ENCODE data around the gene SNED1.

SNED1 gene

DNA sequence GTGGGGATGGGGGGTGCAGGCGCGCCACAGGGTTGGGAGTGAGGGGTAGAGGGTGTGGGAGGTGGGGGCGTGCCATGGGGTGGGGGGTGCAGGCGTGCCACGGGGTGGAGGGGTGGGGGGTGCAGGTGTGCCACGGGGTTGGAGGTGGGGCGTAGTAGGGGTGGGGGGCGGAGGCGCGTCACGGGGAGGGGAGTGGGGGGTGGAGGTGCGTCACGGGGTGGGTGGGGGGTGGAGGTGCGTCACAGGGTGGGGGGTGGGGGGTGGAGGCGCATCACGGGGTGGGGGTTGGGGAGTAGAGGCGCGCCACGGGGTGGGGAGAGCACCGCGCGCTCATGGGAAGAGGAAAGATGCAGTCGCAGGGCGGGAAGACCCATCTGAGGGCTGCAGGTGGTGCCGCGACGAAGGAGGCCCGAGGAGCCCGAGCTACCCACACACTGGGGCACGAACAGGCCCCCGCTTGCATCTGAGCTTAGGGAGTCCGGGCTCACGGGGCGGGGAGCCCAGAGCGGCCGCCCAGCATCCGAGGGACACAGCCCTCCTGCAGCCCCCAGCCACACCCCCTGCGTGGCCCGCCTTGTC is 37.5 kb downstream of the SNED1 start:
- H3K4me2 ChIP-seq (ENCODE audit: insufficient read depth, low read length, poor library complexity, severe bottlenecking): peak overlapping the region; percentile 91
- H2BK5ac ChIP-seq (ENCODE audit: low read length): peak overlapping the region; percentile 66
- H3K18ac ChIP-seq (ENCODE audit: low read length): peak overlapping the region; percentile 95
- peak overlapping the region; percentile 81 for H2AK5ac ChIP-seq (ENCODE audit: low read depth, low read length)
- no peak overlapping the region for H2BK120ac ChIP-seq (ENCODE audit: low read depth, low read length)
- DNase-seq (ENCODE audit: low spot score): no peak
- no peak overlapping the region for H2BK12ac ChIP-seq (ENCODE audit: low read length)
- no peak overlapping the region for H3K9ac ChIP-seq (ENCODE audit: low read depth, low read length, poor library complexity)
- no peak overlapping the region for H3K23ac ChIP-seq (ENCODE audit: low read depth, low read length, poor library complexity)
- H3K36me3 ChIP-seq (replicated peaks in 1 of 2; ENCODE audit: control insufficient read depth in 2 of 2, insufficient read depth in 2 of 2, low read length in 2 of 2): no peaks in the 10 kb centered on the region
- H4K91ac ChIP-seq (ENCODE audit: low read depth, low read length, poor library complexity): no peak overlapping the region
- peaks cover 5 to 14% of the 10 kb centered on the region in 2 donors for H3K4me1 ChIP-seq (ENCODE audit: control insufficient read depth in 2 of 2, insufficient read depth in 1 of 2, low read depth in 1 of 2, low read length in 2 of 2)
- peaks cover 0 to 76% (median 24%) of the 10 kb centered on the region in 3 experiments for H3K27me3 ChIP-seq (ENCODE audit: control insufficient read depth in 3 of 3, insufficient read depth in 3 of 3, low read depth in 1 of 3, low read length in 3 of 3)
- H4K8ac ChIP-seq (ENCODE audit: low read depth, low read length): no peak overlapping the region
- H3K14ac ChIP-seq (ENCODE audit: low read length): no peak overlapping the region
- WGBS, 2 donors (ENCODE audit: extremely low coverage in 2 of 2, insufficient read length in 2 of 2, insufficient replicate concordance in 1 of 2): no CpG with 5 or more reads among the region's 39 CpGs
- H3K4me3 ChIP-seq (ENCODE audit: low read length in 2 of 2): peak overlapping the region in 1 of 2 donors; percentile 74
- no peak overlapping the region for H3K4ac ChIP-seq (ENCODE audit: low read length)
- H3K9me3 ChIP-seq (replicated peaks in 1 of 2; ENCODE audit: control insufficient read depth in 2 of 2, insufficient read depth in 1 of 2, low read depth in 1 of 2, low read length in 2 of 2): no peaks in the 10 kb centered on the region
- peak overlapping the region; percentile 97 for H2BK15ac ChIP-seq (ENCODE audit: low read length)
- H2AFZ ChIP-seq (ENCODE audit: low read length): peak overlapping the region; percentile 61
- no peaks in the 10 kb centered on the region for H3K79me1 ChIP-seq (ENCODE audit: low read depth, low read length)
- no peak overlapping the region for H3K27ac ChIP-seq (replicated peaks; ENCODE audit: low read length)

DNA sequence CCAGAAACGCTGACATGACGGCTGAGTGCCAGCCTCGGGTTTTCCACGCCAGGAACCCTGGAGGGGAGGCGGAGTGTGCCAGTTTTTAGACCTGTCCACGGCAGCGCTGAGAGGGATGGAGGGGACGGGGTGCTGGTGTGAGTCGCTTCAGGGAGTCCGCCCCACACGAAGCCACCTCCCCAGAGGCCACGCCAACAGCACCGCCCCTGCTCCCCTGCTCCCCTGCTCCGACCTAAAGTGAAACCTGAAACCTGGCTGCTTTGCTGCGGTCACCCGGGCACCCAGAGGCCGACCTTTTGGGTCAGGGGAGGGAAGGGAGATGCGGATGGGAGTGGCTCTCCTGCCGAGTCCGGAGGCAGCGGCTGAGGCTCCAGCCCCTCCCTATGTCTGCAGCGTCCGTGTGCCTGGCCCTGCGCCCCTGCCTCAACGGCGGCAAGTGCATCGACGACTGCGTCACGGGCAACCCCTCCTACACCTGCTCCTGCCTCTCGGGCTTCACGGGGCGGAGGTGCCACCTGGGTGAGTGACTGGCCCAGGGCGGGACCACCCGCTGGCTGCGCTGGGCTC is 38.1 kb downstream of the SNED1 start:
- peak overlapping the region; percentile 90 for H2BK5ac ChIP-seq (ENCODE audit: low read length)
- H4K91ac ChIP-seq (ENCODE audit: low read depth, low read length, poor library complexity): no peak overlapping the region
- peaks cover 5 to 14% of the 10 kb centered on the region in 2 donors for H3K4me1 ChIP-seq (ENCODE audit: control insufficient read depth in 2 of 2, insufficient read depth in 1 of 2, low read depth in 1 of 2, low read length in 2 of 2)
- H3K9me3 ChIP-seq (replicated peaks in 1 of 2; ENCODE audit: control insufficient read depth in 2 of 2, insufficient read depth in 1 of 2, low read depth in 1 of 2, low read length in 2 of 2): no peaks in the 10 kb centered on the region
- H2BK120ac ChIP-seq (ENCODE audit: low read depth, low read length): no peak overlapping the region
- H3K9ac ChIP-seq (ENCODE audit: low read depth, low read length, poor library complexity): peak overlapping the region; percentile 84
- peak overlapping the region; percentile 81 for H2AK5ac ChIP-seq (ENCODE audit: low read depth, low read length)
- H3K23ac ChIP-seq (ENCODE audit: low read depth, low read length, poor library complexity): peak overlapping the region; percentile 85
- H3K36me3 ChIP-seq (replicated peaks in 1 of 2; ENCODE audit: control insufficient read depth in 2 of 2, insufficient read depth in 2 of 2, low read length in 2 of 2): no peaks in the 10 kb centered on the region
- no peaks in the 10 kb centered on the region for H3K79me1 ChIP-seq (ENCODE audit: low read depth, low read length)
- peak overlapping the region; percentile 94 for H3K14ac ChIP-seq (ENCODE audit: low read length)
- H2BK12ac ChIP-seq (ENCODE audit: low read length): peak overlapping the region; percentile 94
- peak overlapping the region; percentile 61 for H2AFZ ChIP-seq (ENCODE audit: low read length)
- DNase-seq (ENCODE audit: low spot score): peak; percentile 56
- H3K4ac ChIP-seq (ENCODE audit: low read length): no peak overlapping the region
- H3K18ac ChIP-seq (ENCODE audit: low read length): peak overlapping the region; percentile 95
- no peak overlapping the region for H3K27ac ChIP-seq (replicated peaks; ENCODE audit: low read length)
- H2BK15ac ChIP-seq (ENCODE audit: low read length): peak overlapping the region; percentile 97
- H3K4me3 ChIP-seq (ENCODE audit: low read length in 2 of 2): peak overlapping the region in 1 of 2 donors; percentile 74
- peak overlapping the region; percentile 91 for H3K4me2 ChIP-seq (ENCODE audit: insufficient read depth, low read length, poor library complexity, severe bottlenecking)
- H3K27me3 ChIP-seq (ENCODE audit: control insufficient read depth in 3 of 3, insufficient read depth in 3 of 3, low read depth in 1 of 3, low read length in 3 of 3): peaks cover 0 to 76% (median 24%) of the 10 kb centered on the region in 3 experiments
- WGBS, 2 donors (ENCODE audit: extremely low coverage in 2 of 2, insufficient read length in 2 of 2, insufficient replicate concordance in 1 of 2): no CpG with 5 or more reads among the region's 36 CpGs
- no peak overlapping the region for H4K8ac ChIP-seq (ENCODE audit: low read depth, low read length)

DNA sequence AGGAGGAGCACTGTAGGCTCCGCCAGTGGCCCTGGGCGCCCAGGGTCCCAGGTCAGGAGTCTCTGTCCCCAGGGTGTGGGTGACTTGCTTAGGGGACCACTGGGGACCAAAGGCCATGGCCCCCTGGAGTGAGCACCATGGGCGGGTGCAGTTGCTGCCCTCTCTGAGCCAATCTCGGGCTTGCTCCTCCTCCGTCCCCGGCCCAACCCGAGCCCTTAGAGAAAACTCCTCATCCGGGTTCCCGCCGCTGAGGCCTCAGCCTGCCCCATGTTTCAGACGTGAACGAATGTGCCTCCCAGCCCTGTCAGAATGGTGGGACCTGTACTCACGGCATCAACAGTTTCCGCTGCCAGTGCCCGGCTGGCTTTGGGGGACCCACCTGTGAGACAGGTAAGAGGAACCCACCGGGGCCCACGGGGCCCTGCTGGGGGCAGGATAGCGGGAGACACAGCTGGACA is 38.6 kb downstream of the SNED1 start:
- peaks cover 0 to 76% (median 24%) of the 10 kb centered on the region in 3 experiments for H3K27me3 ChIP-seq (ENCODE audit: control insufficient read depth in 3 of 3, insufficient read depth in 3 of 3, low read depth in 1 of 3, low read length in 3 of 3)
- no peaks in the 10 kb centered on the region for H3K36me3 ChIP-seq (replicated peaks in 1 of 2; ENCODE audit: control insufficient read depth in 2 of 2, insufficient read depth in 2 of 2, low read length in 2 of 2)
- peak overlapping the region; percentile 84 for H3K9ac ChIP-seq (ENCODE audit: low read depth, low read length, poor library complexity)
- peak overlapping the region; percentile 71 for H2BK15ac ChIP-seq (ENCODE audit: low read length)
- no peak overlapping the region for H2AFZ ChIP-seq (ENCODE audit: low read length)
- peak overlapping the region; percentile 94 for H3K14ac ChIP-seq (ENCODE audit: low read length)
- no peak overlapping the region for H2BK120ac ChIP-seq (ENCODE audit: low read depth, low read length)
- peak overlapping the region; percentile 94 for H2BK12ac ChIP-seq (ENCODE audit: low read length)
- H2BK5ac ChIP-seq (ENCODE audit: low read length): peak overlapping the region; percentile 90
- peak overlapping the region; percentile 91 for H3K4me2 ChIP-seq (ENCODE audit: insufficient read depth, low read length, poor library complexity, severe bottlenecking)
- no peak overlapping the region for H3K27ac ChIP-seq (replicated peaks; ENCODE audit: low read length)
- H2AK5ac ChIP-seq (ENCODE audit: low read depth, low read length): peak overlapping the region; percentile 59
- peak overlapping the region in 1 of 2 donors; percentile 74 for H3K4me3 ChIP-seq (ENCODE audit: low read length in 2 of 2)
- WGBS, 2 donors (ENCODE audit: extremely low coverage in 2 of 2, insufficient read length in 2 of 2, insufficient replicate concordance in 1 of 2): no CpG with 5 or more reads among the region's 18 CpGs
- H3K23ac ChIP-seq (ENCODE audit: low read depth, low read length, poor library complexity): peak overlapping the region; percentile 85
- H3K79me1 ChIP-seq (ENCODE audit: low read depth, low read length): no peaks in the 10 kb centered on the region
- H3K9me3 ChIP-seq (replicated peaks in 1 of 2; ENCODE audit: control insufficient read depth in 2 of 2, insufficient read depth in 1 of 2, low read depth in 1 of 2, low read length in 2 of 2): no peaks in the 10 kb centered on the region
- H4K91ac ChIP-seq (ENCODE audit: low read depth, low read length, poor library complexity): no peak overlapping the region
- H3K4ac ChIP-seq (ENCODE audit: low read length): no peak overlapping the region
- H3K4me1 ChIP-seq (ENCODE audit: control insufficient read depth in 2 of 2, insufficient read depth in 1 of 2, low read depth in 1 of 2, low read length in 2 of 2): peaks cover 5 to 14% of the 10 kb centered on the region in 2 donors
- H3K18ac ChIP-seq (ENCODE audit: low read length): peak overlapping the region; percentile 95
- H4K8ac ChIP-seq (ENCODE audit: low read depth, low read length): no peak overlapping the region
- no peak for DNase-seq (ENCODE audit: low spot score)

DNA sequence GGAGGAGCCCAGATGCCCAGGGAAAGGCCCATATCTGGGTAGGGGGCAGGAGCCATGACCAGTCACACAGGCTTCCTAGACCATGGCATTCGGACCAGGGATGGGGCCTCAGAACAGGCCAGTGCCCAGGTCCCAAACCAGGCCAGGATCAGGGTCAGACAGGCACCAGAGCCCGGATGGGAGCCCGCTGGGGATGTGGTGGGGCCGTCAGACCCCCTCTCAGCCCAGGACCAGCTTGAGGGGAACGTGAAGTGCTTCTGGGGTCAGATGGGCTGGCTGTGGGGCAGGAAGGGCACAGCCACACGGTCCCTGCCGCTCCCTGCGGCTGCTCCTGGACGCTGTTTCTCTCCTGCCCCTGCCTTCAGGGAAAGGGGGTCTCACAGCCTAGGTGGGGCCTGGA is 39.1 kb downstream of the SNED1 start:
- DNase-seq (ENCODE audit: low spot score): no peak
- Histone ChIP-seq H2BK12ac (ENCODE audit: low read length) (peak overlapping the region; percentile 2), H4K8ac (ENCODE audit: low read depth, low read length) (no peak overlapping the region), H3K27me3 (ENCODE audit: control insufficient read depth in 3 of 3, insufficient read depth in 3 of 3, low read depth in 1 of 3, low read length in 3 of 3) (peaks cover 0 to 78% (median 24%) of the 10 kb centered on the region in 3 experiments), H3K23ac (ENCODE audit: low read depth, low read length, poor library complexity) (no peak overlapping the region), H2BK120ac (ENCODE audit: low read depth, low read length) (peak overlapping the region; percentile 72), H2AFZ (ENCODE audit: low read length) (no peak overlapping the region), H3K9ac (ENCODE audit: low read depth, low read length, poor library complexity) (no peak overlapping the region), H3K4me1 (ENCODE audit: control insufficient read depth in 2 of 2, insufficient read depth in 1 of 2, low read depth in 1 of 2, low read length in 2 of 2) (peaks cover 5 to 14% of the 10 kb centered on the region in 2 donors), H3K4me3 (ENCODE audit: low read length in 2 of 2) (no peak overlapping the region), H2AK5ac (ENCODE audit: low read depth, low read length) (peak overlapping the region; percentile 59), H3K9me3 (replicated peaks in 1 of 2; ENCODE audit: control insufficient read depth in 2 of 2, insufficient read depth in 1 of 2, low read depth in 1 of 2, low read length in 2 of 2) (no peaks in the 10 kb centered on the region), H3K79me1 (ENCODE audit: low read depth, low read length) (no peaks in the 10 kb centered on the region), H3K36me3 (replicated peaks in 1 of 2; ENCODE audit: control insufficient read depth in 2 of 2, insufficient read depth in 2 of 2, low read length in 2 of 2) (no peaks in the 10 kb centered on the region), H3K14ac (ENCODE audit: low read length) (peak overlapping the region; percentile 56), H2BK15ac (ENCODE audit: low read length) (peak overlapping the region; percentile 71), H3K4me2 (ENCODE audit: insufficient read depth, low read length, poor library complexity, severe bottlenecking) (no peak overlapping the region), H3K4ac (ENCODE audit: low read length) (peak overlapping the region; percentile 37), H3K27ac (replicated peaks; ENCODE audit: low read length) (no peak overlapping the region), H4K91ac (ENCODE audit: low read depth, low read length, poor library complexity) (peak overlapping the region; percentile 72), H3K18ac (ENCODE audit: low read length) (peak overlapping the region; percentile 15), H2BK5ac (ENCODE audit: low read length) (peak overlapping the region; percentile 90)
- WGBS, 2 donors (ENCODE audit: extremely low coverage in 2 of 2, insufficient read length in 2 of 2, insufficient replicate concordance in 1 of 2): no CpG with 5 or more reads among the region's 9 CpGs
